GM18502 (cell line): ENCODE measurements around the gene PPP2R2D.
"Not testable (repeated sequence)": the region's sequence is repeated elsewhere in the genome, so short reads cannot be mapped to it uniquely, and the experiment has no call there.

ENCODE experiments used
- ATAC-seq: cut with Tn5 transposase; IDR thresholded peaks from one replicate; pipeline ENCODE4 v1.9.1; 2021; ENCODE audit warnings: mild to moderate bottlenecking; ENCODE audit not compliant: unreplicated experiment, poor library complexity

The PPP2R2D gene

GRCh38 chr10:131944976-131945695 lies 44.3 kb downstream of the PPP2R2D start:
- no peak for ATAC-seq

GRCh38 chr10:131946321-131946751 lies 45.5 kb downstream of the PPP2R2D start:
- no peak for ATAC-seq

DNA sequence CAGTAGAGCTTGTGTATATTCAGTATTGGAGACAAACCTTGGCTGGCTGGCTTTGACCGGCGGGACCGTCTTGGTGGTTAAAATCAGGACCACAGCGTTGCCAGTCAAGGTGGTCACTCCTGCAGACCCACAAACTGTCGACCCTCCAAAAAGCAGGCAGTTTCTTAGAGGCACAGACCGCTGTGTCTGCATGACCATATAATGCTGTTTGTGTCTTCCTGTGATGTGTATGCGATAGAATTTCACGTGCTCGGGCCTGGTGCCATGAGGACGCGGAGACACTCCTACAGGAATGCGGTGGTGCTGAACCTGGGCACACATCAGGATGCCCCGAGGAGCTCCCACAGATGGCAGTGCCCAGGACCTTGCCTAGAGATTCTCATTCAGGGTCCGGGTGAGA lies 46.1 kb downstream of the PPP2R2D start:
- no peak for ATAC-seq

DNA sequence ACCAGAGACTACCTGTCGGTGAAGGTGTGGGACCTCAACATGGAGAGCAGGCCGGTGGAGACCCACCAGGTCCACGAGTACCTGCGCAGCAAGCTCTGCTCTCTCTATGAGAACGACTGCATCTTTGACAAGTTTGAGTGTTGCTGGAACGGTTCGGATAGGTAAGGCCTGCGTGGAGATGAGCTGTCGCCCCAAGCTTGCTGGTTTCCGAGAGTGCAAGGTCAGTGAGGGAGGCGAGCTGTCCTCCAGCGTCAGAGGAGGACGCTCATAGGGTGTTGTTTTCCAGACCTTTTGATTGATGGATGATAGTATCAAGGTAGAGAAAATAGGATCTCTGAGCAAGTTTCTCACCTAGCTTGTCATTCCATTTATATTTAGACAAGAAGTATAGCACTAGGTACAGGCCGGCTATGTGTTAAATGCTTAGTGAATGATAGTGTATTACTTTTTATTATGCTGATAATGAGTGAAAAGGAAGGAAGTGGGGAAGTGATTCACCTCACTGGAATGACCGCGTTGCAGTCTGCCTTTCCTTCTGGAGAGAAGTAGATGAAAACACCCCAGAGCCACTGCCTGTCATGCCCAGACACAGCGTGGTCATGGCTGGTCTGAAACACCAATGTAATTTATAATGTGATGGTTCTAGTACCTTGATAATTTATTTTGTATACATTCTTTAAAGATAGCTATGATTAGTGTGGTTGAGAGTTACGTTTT lies 47.0 kb downstream of the PPP2R2D start:
- no peak for ATAC-seq

DNA sequence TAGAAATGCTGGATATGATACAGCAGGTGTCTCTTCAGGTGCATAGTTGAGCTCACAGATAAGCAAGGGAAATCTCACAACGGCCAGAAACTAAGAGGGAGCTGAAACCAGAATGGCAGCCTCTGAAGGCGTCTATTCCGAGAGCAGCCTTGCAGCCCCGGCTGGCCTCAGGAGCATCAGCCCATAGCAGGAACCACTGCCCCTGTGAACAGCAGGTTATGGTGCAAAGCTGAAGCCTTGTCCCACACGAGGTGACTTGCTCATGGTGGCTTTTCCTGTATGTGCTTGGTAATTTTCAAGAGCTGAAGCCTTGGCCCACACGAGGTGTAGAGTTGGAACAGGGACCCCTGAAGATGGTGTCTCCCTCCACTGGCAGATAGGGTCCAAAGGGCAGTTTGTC lies 47.7 kb downstream of the PPP2R2D start:
- ATAC-seq = no peak

DNA sequence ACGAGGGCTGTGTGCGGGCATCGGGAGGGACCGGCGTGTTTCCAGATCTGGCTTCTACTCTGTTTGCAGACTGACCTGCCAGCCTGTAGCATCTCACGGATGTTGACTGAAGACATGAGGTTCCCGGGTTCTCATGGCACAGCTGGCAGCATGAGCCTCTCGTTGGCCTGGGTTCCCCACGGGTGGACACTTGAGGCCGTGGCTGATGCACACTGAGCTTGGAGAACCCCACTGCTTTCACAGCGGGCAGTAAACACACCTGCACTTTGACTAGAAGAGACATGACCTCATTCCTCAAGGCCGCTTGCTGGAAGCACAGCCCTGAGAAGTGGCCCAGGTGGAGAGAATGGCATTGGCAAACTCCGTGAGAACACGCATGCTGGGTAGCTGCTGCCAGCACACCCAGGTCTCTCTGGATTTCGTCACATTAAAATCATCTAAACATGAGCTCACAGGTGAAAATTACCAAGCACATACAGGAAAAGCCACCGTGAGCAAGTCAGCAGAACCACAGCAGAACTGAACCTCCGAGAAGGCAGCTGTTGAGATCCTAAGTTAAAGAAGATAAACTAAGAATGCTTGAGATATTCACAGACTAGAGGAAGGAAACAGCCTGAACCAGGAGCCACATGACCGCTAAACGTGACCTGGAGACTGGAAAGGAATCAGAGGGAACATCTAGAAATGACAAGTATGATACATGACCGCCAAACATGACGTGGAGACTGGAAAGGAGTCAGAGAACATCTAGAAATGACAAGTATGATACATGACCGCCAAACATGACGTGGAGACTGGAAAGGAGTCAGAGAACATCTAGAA lies 48.4 kb downstream of the PPP2R2D start:
- no peak for ATAC-seq

DNA sequence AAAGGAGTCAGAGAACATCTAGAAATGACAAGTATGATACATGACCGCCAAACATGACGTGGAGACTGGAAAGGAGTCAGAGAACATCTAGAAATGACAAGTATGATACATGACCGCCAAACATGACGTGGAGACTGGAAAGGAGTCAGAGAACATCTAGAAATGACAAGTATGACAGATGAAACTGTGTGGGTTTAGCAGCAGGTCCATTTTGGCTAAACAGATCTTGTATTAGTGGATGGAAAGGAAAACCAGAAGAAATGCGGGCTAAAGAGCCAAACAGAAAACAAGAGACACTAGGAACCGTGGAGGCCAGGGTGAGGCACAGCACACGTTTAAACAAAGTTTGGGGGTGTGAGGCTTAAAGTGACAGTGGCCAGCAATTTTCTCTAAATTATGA lies 49.1 kb downstream of the PPP2R2D start:
- not testable (repeated sequence) for ATAC-seq

GRCh38 chr10:131954356-131954965 lies 53.7 kb downstream of the PPP2R2D start:
- ATAC-seq = no peak

DNA sequence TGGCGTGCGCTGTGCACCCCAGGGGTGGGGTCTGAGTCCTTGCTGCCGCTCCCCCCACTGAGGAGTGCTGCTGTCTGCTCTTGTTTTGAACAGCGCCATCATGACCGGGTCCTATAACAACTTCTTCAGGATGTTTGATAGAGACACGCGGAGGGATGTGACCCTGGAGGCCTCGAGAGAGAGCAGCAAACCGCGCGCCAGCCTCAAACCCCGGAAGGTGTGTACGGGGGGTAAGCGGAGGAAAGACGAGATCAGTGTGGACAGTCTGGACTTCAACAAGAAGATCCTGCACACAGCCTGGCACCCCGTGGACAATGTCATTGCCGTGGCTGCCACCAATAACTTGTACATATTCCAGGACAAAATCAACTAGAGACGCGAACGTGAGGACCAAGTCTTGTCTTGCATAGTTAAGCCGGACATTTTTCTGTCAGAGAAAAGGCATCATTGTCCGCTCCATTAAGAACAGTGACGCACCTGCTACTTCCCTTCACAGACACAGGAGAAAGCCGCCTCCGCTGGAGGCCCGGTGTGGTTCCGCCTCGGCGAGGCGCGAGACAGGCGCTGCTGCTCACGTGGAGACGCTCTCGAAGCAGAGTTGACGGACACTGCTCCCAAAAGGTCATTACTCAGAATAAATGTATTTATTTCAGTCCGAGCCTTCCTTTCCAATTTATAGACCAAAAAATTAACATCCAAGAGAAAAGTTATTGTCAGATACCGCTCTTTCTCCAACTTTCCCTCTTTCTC lies 55.0 kb downstream of the PPP2R2D start:
- ATAC-seq = no peak

DNA sequence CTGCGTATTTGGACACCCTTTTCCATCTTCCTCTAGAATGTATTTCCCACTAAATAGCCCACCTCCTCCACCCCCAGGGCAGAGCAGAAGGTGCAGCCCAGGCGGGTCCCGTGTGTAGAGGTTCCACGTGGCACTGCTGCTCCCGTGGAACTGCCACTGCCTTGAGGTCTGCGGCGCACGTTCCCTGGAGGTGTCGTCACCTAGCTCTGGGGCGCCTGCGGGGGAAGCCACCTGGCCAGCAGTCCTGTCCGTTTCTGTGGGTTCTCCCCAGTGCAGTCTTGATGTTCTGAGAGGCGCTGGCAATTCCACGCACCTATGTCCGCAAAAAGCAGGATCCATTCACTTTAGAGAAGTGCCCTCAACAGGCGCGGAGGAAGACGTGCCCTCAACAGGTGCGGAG lies 59.0 kb downstream of the PPP2R2D start:
- ATAC-seq = no peak

DNA sequence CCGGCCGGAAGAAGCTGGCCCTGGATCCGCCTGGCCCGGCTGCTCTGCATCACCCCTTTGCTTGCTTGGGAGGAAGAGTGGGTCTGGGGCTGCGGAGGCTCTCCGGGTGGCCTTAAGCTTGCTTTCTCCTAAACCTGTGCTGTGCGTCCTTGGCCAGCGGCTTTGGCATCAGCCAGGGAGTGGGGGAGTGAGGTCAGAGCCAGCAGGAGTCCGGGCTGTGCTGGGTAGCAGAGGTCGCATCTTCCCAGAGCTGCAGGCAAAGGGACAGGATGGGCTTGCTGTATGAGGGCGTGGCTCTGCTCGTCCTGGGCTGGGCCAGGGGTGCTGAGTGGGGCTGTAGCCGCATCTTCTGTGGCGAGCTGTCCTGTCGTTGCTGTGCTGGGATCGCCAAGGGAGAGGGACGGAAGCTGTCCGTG lies 59.8 kb downstream of the PPP2R2D start:
- no peak for ATAC-seq

DNA sequence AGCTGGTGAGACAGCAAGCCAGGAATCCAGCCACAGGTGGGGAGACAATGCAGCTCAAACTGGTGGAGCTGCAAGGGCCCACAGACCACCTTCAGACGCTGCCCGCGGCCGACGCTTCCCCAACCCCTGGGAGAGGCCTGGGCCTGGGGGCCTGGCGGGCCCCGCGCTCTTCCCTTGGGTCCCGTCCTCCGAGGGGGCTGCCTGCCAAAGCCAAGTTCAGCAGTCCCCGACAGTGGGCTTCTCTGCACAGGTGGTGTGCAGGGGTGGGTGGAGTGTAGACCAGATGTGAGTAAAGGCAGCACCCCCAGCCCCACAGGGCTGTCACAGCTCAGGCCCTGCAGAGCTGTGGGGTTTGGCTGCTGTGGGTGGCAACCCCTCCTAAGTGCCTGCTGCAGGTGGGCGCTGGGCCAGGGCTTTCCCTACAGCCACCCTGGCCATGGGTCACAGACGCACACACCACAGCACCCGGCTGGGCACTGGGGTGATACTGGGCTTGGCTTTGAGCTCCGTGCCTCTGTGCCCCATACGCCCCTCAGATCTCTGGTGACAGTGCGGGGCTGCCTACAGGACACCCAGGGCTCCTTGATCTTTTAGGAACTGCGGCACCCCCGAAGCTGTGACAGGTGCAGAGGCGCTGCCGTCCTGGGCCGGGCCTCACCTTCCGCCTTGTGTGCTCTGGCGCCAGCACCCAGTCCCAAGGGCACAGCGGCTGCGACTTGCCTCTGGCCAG lies 60.4 kb downstream of the PPP2R2D start:
- ATAC-seq = no peak

DNA sequence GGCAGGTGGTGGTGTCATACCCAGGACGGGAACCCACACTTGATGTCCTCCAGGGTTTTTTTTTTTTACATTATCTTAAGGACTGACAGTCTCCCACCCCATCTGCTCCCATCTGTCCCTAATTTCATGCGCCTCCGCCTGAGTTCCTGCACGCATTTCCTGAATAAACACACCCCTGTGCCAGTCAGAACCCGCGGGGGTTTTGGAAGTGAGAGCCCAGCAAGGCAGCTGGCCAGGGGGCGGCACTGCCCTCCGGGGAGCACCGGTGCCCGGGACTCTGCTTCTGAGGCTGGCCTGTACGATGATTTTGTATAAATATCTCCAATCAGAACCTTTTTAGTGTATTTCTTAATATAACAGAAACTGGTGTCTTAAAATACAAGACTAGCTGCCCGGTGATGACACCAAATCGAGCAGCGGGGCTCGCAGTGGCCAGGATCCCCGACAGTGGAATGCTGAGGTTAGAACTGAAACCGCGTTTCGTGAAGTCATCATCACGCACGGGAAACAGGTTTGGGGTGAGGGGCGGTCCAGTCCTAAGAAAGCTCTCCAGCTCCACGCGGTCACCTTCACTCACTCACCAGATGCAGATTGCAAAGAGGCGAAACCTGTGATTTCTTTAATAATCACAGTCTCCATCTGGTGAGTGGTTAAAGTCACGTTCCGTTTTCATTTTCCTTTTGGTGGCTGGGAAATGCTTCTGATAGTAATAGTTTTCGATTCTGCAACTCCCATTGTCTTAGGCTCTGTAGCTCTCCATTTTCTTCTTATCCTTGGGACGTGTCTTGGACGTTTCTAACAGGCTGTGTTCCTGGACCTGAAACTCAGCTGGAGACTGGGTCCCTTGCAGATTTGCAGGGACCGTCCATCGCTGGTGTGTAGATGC lies 61.2 kb downstream of the PPP2R2D start:
- ATAC-seq = no peak

DNA sequence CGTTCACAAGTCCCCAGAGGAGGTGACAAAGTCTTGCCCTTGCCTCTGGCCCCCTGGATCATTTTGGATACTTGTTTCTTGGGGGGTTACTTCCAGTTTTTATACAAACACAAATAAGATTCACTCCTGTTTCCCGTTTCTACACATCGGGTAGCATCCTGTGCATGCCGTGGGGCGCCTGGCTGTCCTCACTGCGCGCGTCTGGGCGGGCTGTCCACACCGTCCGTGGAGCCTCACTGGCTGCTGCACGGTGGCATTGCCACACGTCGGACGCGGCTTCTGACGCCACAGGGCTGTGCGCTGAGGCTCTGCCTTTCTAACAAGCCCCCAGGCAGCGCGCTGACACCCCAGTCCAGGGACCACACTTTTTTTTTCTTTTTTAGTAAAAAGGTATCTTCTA lies 62.5 kb downstream of the PPP2R2D start:
- no peak for ATAC-seq

- no peak for ATAC-seq
Observed at GRCh38 chr10:131963811-131964210, 63.0 kb downstream of the PPP2R2D start.

GRCh38 chr10:131964298-131964697 lies 63.5 kb downstream of the PPP2R2D start:
- no peak for ATAC-seq

GRCh38 chr10:131968949-131969348 lies 68.1 kb downstream of the PPP2R2D start:
- ATAC-seq = no peak

- no peak for ATAC-seq
Observed at GRCh38 chr10:131970946-131971345, 70.1 kb downstream of the PPP2R2D start.
